Measurements from ENCODE around the gene HLA-DOB.
"Not testable (repeated sequence)": the region's sequence is repeated elsewhere in the genome, so short reads cannot be mapped to it uniquely, and the experiment has no call there.

Gene HLA-DOB

DNA sequence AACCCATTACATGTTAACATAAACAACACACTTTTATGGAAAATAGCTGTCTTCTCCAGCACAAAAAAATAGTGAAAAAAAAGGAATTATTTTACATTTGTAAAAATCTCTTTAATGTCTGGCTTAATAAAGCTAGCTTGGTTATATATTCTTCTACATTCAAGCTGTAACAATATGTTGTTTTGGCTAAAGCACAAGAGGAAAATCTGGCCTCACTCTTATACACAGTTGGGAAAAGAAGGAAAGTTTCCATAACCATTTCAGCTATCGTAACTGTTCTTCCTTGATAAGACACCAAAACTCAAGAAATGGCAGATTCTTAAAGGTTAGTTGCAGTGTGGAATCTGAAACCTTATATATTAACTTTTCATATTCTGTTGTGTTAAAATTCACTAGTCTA is 7.6 kb downstream of the HLA-DOB start:
- no peak for DNase-seq (ENCODE audit: low spot score)
- no peak for TF ChIP-seq CTCF (IDR thresholded peaks at IDR 0.05; ENCODE audit: extremely low read depth, missing control alignments)

DNA sequence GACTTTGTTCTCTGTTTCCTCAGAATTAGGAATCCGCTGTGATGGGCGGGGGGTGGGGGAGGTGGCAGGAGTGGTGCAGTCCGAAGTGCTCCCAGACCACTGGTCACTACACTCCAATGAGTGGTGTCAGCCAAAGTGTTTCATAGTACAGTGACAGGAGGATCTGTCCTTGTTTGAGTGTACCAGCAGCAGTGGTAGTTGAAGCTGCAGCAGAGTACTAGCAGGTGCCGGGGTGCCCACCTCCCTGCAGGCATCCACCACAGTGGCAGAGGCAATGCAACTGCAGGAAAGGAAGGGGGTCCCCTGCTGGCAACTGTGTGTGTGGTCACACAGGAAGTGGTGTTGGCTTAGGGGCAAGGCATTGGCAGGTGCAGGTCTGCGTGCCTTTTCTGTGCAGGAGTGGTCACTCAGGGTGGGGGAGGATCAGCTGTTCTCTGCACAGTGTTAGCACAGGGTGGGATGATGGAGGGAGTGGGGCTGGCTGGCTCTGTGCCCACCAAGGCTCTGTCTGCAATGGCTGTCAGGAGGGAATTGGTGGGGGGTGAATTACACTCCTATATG is 9.7 kb downstream of the HLA-DOB start:
- DNase-seq (ENCODE audit: low spot score): no peak
- TF ChIP-seq CTCF (IDR thresholded peaks at IDR 0.05; ENCODE audit: extremely low read depth, missing control alignments): no peak

DNA sequence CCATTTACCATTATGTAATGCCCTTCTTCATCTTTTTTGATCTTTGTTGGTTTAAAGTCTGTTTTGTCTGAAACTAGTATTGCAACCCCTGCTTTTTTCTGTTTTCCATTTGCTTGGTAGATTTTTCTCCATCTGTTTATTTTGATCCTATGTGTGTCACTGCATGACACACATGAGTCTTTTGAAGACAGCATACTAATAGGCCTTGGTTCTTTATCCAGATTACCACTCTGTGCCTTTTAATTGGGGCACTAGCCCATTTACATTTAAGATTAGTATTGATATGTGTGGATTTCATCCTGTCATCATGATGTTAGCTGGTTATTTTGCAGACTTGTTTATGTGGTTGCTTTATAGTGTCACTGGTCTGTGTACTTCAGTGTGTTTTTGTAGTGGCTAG is 11.4 kb downstream of the HLA-DOB start:
- not testable (repeated sequence) for DNase-seq (ENCODE audit: low spot score)

DNA sequence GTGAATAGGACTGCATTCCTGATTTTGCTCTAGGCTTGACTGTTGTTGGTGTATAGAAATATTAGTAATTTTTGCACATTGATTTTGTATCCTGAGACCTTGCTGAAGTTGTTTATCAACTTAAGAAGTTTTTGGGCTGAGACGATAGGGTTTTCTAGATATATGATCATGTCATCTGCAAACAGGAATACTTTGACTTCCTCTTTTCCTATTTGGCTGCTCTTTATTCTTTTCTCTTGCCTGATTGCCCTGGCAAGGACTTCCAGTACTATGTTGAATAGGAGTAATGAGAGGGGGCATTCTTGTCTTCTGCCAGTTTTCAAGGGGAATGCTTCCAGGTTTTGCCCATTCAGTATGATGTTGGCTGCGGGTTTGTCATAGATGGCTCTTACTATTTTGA is 13.4 kb downstream of the HLA-DOB start:
- TF ChIP-seq CTCF (IDR thresholded peaks at IDR 0.05; ENCODE audit: extremely low read depth, missing control alignments): no peak
- DNase-seq (ENCODE audit: low spot score): no peak

- no peak for DNase-seq (ENCODE audit: low spot score)
- no peak for TF ChIP-seq CTCF (IDR thresholded peaks at IDR 0.05; ENCODE audit: extremely low read depth, missing control alignments)
These were observed 17.1 kb downstream of the HLA-DOB start for GRCh38 chr6:32799740-32800139.

GRCh38 chr6:32799168-32799567 is 17.6 kb downstream of the HLA-DOB start:
- no peak for TF ChIP-seq CTCF (IDR thresholded peaks at IDR 0.05; ENCODE audit: extremely low read depth, missing control alignments)
- no peak for DNase-seq (ENCODE audit: low spot score)

GRCh38 chr6:32796848-32797776 is 19.7 kb downstream of the HLA-DOB start:
- TF ChIP-seq CTCF (IDR thresholded peaks at IDR 0.05; ENCODE audit: extremely low read depth, missing control alignments): peak; percentile 70
- DNase-seq (ENCODE audit: low spot score): peak; percentile 64
